HG02678 (cell line): ENCODE measurements around the gene NPDC1.

Experiments used
- ATAC-seq: cut with Tn5 transposase; IDR thresholded peaks from one replicate; pipeline ENCODE4 v1.9.1; 2021; ENCODE audit warnings: mild to moderate bottlenecking, moderate library complexity; ENCODE audit not compliant: unreplicated experiment

NPDC1 gene

GRCh38 chr9:137057545-137057944, 11.6 kb upstream of the NPDC1 start:
- no peak for ATAC-seq

DNA sequence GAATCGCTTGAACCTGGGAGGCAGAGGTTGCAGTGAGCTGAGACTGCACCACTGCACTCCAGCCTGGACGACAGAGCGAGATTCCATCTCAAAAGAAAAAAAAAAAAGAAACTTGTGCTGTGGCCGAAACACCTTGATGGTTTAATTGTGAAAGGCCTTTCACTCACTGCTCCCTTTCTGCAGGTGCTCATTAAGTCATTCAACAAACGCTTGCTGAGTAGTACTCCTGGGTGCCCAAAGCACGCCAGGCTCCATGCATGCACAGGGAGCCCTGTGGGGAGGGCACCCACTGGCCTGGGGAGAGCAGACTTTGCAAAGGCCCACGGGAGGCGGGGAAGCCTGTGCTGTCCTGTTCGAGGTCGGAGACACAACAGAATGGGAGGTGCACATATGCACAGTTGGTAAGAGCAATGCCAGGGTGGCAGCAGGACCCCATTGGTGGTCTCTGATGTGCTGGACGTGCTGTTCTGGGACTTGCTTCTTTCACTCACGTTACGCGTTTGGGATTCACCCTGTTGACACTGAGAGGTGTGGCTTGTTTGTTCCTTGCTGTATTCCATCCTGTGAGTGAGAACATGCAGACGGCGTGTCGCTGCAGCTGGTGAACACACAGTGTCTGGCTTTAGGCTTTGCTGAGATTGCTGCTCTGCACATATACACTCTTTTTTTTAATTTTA, 10.9 kb upstream of the NPDC1 start:
- ATAC-seq: no peak

DNA sequence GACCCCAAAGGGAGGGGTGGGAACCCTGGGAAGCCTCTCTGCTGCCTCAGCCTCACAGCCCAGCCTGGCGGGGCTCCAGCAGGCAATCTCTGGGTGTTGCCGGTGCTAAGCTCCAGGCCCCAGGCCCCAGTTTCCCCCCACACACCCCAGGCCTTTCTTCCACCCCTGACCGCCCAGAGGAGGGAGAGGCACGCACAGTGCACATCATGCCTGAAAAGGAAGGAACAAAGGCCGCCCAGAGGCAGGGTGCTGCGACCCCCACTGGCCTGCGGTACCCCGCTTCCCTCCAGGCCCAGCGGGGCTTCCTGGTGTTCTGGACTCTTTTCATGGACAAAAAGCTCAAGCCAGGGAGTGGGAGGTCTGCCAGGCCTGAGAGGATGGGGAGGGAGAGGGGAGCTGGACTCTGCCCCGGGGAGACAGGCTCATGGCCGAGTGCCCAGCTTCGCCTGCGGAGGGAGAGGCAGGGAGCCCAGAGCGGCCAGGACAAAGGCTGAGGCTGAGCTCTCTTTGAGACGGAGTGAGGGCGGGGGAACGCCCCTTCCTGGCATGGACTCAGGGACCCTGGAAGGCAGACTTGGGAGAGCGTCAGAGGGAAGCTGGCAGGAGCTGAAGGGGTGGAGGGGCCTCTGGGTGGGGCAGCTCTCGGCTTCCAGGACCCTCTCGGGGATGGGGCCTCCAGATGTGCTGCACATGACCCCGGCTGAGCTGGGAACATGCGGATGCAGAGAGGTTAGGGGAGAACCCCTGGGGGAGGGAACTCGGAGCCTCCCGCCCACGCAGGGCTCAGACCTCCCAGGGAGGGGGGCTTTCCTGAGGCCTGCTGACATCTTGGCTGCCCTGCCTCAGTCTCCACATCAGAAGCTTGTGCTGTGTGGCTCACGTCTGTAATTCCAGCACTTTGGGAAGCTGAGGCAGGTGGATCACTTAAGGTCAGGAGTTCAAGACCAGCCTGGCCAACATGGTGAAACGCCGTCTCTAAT, 9.7 kb upstream of the NPDC1 start:
- no peak for ATAC-seq

DNA sequence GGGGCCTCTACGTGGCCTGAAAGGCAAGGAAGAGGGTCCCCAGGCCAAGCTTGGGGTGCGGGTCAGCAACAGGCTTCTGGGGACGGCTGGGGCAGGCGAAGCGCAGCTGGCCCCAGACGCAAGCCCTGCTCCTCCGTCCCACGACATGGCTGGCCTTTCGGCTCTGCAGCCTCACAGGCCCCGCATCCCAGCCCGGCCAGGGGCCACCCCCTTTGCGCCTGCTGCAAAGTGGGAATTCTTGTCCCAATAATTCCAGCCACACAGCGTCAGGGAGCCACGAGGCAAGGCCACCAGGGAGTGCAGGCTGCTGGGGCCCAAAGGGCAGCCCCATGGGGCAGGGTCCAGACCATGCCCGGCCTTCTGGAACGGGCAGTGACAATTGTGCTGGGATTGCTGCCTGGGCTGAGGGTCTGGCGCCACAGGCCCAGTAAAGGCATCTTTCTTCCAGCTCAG, 9.0 kb upstream of the NPDC1 start:
- ATAC-seq: no peak

DNA sequence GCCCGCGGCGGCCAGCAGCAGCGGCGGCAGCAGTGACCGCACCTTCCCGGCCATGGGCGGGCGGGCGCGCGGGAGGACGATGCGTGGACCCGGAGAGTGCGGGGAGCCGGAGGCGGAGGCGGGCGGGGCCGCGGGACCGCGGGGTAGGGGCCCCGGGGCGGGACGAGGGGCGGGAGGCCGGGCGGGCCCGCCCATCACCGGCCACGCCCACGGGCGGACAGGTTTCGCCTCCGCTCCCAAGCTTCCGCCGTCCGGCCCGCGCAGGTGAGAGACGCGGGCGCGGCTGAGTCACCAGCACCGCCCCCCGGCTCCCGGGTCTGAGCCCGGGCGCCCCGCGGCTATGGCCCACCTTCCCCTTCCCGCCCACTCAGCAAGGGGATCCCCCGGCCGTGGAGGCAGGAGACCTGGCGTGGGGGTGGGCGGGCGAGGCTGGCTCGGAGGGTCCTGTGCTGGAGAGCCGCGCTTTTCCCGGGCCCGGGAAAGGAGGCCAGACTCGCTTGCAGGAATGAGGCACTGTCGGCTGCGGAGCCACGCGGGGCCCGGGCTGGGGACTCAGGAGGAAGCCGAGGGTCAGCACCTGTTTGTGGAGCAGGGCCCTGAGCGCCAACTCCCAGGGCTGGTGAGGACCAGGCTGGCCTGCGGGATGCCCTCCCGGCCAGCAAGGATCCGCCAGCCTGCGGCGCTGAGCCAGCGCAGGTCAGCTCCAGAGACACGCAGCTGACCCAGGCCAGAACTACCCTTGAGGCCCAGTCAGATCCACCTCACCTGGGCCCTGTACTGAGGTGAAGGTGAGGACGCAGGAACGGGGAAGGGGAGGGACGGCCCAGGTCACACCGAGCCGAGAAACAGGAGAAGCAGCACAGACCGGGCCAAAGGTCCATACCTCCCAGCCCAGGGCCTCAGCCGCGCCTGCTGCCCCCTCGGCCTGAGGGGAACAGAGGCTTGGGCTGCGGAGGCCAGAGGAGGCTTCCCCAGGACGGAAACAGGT, 8.3 kb upstream of the NPDC1 start, which contains the start of gene ENTPD2:
TSS of gene ENTPD2 (minus strand) at position 118 of the 988 bp plus-strand sequence. CDS start at position 54, 64 bp downstream.
- no peak for ATAC-seq

DNA sequence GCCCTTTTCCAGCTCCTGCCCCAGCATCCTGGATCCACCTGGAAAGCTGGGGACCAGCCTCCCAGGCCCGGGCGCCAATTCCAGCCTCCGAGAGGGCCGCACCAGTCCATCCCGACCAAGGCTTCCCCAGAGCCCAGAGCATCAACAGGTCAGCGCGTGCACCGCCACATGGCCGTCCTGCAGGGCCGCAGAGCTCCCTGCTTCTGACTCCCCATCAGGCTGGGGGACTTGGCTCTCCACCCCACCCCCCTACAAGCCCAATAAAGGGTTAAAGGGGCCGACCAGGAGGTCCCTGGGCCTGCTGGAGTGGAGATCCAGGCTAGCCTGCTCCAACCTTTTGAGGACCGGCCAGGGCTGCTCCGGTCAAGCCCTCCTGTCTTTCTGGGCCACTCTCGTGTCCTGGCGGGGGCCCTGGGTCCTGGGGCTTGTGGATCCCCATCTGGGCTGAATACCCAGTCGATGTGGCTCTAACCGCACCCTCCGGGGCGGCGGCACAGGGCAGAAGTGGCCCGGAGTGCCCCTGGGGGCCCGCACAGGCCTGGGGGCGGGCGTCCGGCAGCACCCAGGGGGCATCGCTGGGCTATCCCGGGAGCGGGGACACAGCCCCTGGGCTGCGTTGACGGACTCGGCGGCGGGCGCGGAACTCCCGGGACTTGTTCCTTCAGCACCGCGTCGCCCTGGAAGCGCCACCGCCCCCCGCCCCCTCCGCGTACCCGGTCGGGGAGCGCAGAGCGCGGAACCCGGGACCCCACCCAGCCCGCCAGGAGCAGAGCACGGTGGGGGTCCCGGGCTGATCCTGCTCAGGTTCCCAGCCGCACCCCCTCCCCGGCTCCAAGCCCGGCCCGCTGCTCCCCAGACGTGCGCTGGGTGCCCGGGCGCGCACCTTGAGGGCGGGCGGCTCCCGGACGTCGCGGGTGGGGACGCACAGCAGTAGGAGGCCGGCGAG, 7.3 kb upstream of the NPDC1 start:
- no peak for ATAC-seq

GRCh38 chr9:137052293-137052692, 6.3 kb upstream of the NPDC1 start:
- no peak for ATAC-seq

GRCh38 chr9:137051145-137051724, 5.3 kb upstream of the NPDC1 start:
- no peak for ATAC-seq

DNA sequence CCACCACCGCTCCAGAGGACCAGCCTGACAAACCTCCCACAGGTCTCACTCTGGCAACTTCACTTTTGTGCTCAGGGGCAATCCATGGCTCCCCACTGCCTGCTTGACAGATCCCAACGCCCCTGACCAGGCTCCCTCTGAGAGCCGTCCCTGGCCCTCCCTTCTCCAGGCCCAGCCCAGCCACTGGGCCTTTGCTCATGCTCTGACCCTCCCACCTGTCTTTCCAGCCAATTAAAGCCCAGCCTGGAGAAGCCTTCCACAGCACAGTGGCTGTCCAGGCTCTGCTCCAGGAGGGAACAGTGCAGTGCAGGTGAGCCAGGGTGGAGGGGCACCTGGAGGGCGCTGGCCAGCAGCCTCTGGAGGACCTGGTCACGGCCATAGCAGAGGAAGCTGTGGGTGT, 4.6 kb upstream of the NPDC1 start:
- no peak for ATAC-seq

DNA sequence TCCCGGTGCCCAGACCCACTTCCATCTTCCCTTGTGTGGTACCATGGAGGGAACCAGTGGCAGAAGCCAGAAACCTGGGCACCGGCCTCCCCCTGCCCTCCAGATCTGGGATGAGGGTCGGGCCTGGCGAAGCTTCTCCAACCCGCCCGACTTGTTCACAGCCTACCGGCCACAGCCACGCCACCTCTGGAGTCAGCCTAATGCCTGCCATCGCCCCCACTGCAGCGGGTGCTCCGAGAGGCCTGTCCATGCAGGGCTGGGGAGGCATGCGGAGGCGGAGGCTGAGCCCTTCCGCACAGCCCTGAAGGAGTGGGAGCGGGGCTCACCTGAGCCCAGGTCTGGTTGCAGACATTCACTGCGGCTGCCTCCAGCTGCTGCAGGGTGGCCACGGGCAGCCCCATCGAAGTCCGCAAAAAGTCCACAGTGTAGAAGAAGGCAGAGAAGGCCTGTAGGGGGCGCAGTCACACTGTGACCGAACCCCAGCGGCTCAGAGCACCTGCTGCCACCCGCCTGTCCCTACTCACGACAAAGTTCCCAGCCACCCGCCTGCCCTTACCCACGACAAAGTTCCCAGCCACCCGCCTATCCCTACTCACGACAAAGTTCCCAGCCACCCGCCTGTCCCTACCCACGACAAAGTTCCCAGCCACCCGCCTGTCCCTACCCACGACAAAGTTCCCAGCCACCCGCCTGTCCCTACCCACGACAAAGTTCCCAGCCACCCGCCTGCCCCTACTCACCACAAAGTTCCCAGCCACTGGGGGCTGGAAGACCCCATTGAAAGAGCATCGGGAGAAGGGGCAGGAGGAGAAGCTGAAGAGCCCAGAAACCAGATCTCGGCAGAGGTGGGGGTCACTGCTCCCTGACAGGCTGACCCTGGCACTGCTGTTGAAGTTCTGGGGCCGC, 3.8 kb upstream of the NPDC1 start:
- no peak for ATAC-seq

DNA sequence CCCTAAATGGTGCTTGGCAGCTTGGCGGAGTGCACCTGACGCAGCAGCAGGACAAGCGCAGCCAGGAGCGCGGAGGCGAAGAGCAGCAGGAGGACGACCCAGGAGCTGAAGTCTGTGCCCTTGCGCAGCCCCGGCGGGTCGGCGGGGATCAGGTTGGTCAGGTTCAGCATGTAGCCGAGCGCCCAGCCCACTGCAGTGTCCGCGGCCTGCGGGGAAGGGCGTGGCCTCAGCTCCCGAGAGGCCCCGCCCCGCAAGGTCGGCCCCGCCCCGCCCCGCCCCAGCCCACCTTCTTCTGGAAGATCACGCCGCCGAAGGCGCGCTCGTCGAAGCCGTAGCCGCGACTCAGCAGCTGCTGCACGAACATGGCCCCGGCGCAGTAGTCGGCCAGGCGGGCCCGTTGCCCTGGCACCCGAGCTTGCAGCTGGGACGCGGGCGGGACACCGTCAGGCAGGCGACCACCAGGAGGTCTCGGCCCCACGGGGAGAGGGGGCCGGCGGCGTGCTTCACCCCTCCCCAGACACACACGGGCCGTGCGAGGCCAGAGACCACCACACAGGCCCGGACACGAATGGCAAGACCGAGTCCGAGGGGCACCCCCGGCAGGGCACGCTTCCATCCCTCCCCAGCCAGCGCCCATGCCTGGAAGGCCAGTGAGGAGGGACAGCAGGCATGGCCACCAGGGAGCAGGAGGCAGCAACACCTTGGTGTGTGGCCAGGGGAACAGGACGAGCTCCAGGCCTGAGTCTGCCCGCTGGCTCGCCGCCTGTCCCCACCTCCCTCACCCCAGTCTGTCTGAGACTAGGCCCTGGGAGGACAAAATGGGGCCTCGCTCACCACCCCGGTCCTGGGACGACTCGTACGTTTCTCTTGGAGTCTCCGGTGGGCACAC, 2.9 kb upstream of the NPDC1 start:
- ATAC-seq: no peak

GRCh38 chr9:137045294-137046087, 486 bp downstream of the NPDC1 start:
- ATAC-seq: no peak

DNA sequence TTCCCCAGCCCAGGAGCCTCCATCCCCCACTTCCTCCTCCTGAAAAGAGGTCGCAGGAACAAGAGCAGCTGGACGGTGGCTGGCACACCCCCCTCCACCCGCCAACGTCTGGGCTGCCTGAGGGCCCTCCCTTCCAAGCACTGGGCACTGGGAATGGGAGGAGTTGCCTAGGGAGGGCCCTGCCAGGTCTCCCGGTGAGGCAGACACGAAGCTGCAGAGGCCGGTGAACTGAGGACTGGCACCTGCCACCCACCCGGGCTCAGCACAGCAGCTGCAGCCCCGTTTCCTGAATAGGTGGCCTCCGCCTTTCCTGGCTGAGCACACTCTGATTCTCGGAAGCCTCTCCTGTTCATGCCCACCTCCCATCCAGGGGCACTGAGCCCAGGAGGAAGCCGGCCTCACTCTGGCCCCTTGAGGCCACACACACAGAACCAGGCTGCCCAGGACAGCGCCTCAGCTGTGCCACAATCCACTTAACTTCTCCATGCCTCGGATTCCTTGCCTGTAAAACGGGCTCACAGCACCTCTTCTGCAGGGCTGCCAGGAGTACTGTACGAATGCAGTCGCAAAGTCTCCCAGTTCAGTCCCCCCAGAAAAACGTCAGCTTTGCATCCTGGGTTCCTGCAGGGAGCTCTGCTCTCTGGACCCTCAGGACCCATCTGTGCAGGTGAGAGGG, 1.3 kb downstream of the NPDC1 start:
- ATAC-seq: no peak

DNA sequence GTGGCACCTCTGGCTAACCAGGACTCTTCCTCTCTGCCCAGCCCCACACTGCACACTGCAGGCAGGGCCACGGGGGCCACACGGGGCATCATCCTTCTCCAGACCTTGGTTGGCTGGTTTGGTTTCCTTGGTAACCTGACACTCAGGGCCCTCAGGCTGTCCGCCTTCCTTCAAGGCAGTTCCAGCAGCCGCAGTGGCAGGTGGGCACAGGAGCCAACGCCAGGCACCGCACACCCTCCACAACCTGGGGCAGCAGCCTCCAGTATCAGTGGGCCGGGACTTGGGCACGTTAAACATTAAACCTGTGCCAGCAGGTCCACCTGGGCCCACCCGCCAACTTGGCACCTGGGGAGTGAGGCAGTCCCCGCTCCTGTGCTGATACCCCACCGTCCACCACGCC, 1.9 kb downstream of the NPDC1 start:
- no peak for ATAC-seq

GRCh38 chr9:137042751-137043727, 2.9 kb downstream of the NPDC1 start:
- no peak for ATAC-seq
